GM21528 (cell line): ENCODE measurements around the gene GRIK3.
"Not testable (repeated sequence)": the region's sequence is repeated elsewhere in the genome, so short reads cannot be mapped to it uniquely, and the experiment has no call there.

Experiments used
- ATAC-seq: cut with Tn5 transposase; IDR thresholded peaks from one replicate; pipeline ENCODE4 v1.9.1; 2021; ENCODE audit warnings: mild to moderate bottlenecking, moderate library complexity; ENCODE audit not compliant: unreplicated experiment, low FRiP score

GRIK3 gene

DNA sequence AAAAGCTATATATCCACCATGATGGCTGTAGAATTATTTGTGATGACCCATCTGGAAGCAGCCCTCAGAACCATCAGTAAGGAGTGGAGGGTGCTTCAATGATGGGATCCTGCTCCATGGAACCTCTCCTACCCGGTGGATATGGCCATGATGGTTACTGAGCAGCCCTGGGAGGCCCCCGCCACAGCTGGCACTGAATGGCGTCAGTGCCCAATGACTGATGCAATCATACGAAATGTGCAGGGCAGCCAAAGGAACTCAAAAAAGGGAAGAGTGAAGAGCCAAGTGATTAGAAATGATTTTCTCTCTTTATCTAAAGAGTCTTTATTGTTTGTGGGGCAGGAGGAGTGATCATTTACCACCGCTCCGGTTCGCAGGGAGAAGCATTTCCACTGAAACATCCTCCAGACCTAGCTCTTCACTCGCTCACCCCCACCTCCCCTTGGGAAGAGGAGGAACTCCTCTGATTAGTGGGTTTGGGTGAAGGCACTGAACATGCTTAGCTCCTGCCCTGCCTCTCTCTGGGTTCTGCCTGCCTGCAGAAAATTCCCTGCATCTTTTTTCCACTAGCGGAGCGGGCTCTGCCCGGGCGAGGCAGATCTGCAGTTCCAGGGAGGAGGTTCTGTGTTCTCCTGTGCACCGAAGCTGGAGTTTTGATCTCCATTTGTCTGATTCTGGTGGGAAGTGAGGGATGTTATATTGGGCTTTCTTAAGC, 260.3 kb downstream of the GRIK3 start:
- no peak for ATAC-seq

- ATAC-seq, result no peak
Observed at GRCh38 chr1:36772647-36773495, 261.4 kb downstream of the GRIK3 start.

GRCh38 chr1:36771660-36772284, 262.5 kb downstream of the GRIK3 start:
- no peak for ATAC-seq

GRCh38 chr1:36771240-36771639, 263.1 kb downstream of the GRIK3 start:
- no peak for ATAC-seq

DNA sequence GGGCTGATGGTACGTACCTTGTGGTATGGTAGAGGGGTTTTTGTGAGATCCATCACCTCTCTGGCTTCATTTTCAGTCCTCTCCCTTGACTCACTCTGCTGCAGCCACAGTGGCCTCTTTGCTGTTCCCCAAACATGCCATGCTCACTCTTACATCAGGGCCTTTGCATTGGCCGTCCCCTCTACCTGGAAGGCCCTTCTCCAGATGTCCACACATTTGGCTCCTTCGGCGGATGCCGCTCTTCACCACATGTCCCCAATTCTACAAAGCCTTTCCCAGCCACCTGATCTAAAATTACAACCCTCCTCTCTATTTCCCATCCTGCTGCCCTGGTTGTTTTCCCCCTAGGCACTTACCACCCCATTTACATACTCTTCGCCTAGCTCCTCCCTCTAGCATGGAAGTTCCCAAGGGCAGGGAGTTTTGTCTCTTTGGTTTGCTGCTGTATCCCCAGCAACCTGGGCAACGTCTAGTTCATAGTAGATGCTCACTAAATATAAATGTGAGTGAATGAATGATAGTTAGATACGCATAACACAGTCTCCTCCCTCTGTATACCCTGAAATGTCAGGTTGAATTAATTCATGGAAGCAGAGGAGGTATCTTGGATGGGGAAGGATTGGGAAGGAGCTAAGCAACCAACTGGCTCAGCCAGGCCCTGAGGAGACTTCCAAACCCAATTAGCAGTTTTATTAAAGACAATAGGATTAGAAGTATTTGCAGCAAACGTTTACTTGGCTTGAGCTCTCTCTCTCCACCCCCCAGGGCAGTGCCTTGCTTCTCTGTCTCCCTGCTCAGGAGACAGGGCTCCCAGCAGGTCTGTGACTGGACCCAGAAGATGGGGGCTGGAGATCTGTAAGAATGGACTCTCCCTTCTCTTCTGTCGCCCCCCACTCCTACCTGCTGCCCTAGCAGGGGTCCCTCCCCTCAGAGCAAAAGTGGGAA, 264.2 kb downstream of the GRIK3 start:
- no peak for ATAC-seq

DNA sequence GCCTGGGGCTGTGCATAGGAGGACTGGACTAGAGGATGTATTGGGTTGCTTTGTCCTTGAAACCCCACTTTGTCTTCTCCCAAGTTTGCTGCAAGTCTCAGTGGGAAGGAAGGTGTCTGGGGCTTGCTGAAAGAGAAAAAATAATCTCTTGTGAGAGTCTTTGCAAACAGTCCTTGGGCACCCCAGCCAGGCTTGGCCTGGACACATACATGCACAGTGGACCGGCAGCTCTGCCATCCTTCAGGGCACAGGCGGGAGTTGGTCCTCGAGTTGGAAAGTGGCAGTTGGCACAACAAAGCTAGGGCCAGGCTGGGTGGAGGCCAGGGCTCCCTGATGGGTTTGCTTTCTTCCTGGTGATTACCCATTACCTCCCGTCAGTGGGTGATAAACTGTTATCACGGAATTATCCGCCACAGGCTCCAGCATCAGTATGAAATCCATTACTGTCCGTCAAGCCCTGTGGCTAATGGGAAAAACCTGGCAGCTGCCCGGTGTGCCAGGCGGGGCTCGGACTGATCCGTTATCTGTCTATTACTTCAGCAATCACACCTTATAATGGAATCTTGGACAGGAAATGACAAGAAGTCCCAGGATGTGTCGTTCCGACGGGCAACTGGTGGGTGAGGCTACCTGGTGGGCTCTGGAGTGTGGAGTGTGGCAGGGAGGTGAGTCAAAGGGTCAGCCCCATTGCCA, 265.7 kb downstream of the GRIK3 start:
- no peak for ATAC-seq

DNA sequence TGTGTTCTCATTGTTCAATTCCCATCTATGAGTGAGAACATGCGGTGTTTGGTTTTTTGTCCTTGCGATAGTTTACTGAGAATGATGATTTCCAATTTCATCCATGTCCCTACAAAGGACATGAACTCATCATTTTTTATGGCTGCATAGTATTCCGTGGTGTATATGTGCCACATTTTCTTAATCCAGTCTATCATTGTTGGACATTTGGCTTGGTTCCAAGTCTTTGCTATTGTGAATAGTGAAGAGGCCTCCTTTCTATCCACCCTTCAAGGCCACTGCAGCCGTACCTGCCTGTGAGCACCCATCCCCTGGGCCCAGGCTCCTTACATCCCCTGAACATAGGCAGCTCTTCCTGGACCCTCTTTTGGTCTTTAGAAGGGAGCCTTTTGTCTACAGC, 266.9 kb downstream of the GRIK3 start:
- ATAC-seq, result not testable (repeated sequence)

- ATAC-seq, result no peak
Observed at GRCh38 chr1:36766481-36766880, 267.8 kb downstream of the GRIK3 start.

- no peak for ATAC-seq
Observed at GRCh38 chr1:36765785-36766300, 268.5 kb downstream of the GRIK3 start.

GRCh38 chr1:36764798-36765197, 269.5 kb downstream of the GRIK3 start:
- no peak for ATAC-seq

DNA sequence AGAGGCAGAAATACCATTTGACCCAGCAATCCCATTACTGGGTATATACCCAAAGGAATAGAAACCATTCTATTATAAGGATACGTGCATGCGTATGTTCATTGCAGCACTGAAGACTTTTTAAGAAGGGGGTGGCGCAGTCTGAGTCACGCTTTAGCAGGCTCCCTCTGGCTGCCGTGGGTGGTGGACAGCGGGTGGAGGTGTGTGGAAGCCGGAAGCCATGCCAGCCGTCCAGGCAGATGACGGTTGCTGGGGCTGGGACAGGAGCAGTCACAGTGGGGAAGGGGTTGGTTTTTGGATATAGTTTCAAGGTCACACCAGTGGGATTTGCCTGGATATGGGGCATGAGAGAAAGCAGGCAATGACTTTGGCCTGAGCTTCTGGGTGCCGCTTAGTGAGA, 270.5 kb downstream of the GRIK3 start:
- ATAC-seq, result no peak

DNA sequence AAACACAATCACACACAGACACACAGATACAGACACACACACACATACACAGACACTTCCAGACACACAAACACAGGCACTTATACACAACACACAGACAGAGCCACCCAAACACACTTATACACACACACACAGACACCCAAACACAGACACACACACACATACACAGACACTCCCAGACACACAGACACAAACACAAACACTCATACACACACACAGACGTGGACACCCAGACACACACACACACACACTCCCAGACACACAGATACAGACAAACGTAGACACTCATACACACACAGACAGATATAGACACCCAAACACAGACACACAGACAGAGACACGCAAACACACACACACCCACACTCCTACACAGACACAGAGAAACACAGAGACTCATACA, 272.1 kb downstream of the GRIK3 start:
- no peak for ATAC-seq

DNA sequence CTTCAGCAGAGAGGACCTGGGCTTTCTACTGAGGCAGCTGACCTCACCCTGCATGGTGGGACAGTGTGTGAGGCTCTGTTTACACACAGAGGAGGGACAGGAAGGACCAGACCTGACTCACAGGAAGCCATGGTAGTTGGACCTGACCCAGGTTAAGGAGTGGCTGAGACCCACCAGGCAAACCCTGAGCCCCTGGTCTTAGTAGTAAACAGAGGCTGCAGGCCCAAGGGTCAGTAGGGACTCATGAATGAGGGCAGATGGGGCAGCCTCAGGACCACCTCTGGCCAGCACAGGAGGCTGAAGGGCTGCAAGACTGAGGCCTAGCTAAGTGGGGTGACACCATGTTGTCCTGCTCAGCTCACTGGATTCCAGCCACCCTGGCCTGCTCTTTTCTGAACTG, 273.2 kb downstream of the GRIK3 start:
- ATAC-seq, result no peak

DNA sequence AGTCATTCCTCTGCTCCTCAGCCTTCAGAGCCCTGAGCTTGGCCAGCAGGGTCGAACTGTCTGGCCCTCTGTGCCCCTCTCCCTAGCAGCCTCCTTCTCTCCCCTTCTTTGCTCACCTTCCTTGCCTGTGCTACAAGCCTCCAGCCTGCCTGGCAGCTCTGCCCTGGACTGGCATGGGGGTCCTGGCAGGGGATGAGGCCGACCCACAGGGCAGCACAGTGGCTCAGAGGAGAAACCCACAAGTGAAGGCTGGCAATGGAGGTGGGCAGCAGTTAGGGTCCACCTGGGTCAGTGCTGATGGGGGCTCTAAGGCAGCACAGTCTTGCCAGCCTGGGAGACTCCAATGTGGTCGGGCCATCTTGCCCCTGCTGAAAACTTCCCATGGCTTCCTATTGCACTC, 274.2 kb downstream of the GRIK3 start:
- no peak for ATAC-seq

DNA sequence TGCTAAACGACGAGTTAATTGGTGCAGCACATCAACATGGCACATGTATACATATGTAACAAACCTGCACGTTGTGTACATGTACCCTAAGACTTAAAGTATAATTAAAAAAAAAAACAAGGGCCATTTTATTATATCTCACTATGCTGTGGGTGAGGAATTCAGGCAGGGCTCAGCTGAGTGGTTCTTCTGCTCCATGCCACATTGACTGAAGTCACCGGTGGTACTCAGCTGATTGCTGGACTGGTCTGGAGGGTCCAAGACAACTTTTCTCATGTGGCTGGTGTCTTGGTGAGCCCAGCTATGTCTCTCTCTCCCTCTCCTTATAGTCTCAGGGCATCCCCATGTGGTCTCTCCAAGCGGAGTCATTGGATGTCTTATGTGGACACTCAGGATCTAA, 275.0 kb downstream of the GRIK3 start:
- no peak for ATAC-seq

DNA sequence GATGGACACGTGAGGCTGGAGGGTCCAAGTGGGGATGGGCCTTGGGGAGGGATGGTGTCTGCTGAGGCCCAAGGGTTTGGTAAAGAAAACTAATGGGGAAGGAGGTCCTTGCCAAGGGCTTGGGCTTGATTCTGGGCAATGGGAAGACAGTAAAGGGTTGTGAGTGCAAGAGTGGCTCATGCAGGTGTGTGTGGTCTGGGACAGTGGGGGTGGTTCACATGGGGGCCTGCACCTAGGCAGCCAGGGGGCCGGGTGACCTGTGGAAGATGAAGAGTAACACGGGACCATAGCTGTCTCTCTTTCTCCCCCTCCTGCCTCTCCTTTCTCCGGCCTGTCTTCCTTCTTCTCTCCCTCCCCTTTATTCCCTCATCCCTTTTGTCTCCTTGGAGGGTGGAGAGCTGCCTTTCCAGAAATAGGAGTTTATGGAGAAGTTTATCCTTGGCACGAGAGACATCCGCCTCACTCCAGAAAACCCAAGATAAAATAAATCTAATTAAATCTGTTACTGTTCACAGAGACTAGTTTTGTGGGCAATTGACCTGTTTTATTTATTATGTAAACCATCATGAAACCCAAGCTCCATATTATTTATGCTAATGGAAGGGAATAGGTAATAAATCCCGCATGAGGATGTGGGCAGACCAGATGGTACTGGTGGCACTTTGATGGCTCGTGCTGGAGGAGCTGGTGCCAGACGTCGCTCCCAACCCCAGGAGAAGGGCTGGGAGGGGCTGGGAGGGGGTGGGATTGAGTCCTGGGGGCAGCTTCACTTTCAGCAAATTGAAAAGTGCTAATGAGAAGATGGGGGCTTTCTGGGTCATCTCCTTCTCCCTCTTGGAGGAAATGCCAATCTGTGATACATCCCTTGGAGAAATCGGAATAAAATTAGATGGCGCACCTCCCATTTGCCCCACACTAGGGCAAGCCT, 278.7 kb downstream of the GRIK3 start:
- no peak for ATAC-seq

DNA sequence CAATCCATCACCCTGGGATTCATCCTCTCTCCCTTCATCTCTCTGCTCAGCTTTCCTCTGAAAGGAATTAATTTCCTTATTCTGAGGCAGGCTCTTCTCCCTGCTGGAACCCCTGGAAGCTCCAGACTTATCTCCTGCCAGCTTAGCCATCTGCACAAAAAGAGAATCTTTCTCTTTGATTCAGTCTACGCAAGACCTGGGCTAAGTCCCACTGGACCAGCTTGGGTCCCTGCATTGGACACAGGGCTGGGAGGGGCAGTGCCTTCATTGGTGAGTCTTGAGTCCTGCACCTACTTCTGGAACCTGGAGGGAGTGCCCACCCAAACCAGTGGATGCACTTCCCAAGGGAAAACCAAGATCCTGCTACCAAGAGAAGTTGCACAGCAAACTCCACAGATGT, 279.9 kb downstream of the GRIK3 start:
- no peak for ATAC-seq

DNA sequence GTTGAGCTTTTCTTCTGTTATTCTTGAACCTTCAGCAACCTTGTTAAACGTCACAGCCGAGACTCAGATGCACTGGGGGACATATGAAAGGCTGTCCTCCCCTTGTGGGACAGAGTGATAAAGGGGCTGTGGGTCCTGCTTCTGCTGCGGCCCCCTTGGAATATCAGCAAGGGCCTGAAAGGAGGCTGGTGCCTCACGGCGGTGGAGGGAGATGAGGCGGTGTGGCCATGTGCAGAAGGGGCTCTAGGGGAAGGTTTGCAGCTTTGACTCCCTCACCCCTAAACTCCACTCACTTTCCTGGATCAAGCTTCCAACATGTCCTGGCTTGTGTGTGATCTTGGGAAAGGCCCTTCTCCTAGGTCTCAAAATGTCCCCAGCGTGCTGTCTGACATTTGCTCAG, 280.9 kb downstream of the GRIK3 start:
- no peak for ATAC-seq
